Suppressor macrophage treated with lipopolysaccharide for 4 hours (primary cell): Measurements from ENCODE around the gene TAF4.

Source experiments
- DNase-seq: peaks from one replicate; pipeline ENCODE4 v3.0.0-alpha.2; 2020

The TAF4 gene

DNA sequence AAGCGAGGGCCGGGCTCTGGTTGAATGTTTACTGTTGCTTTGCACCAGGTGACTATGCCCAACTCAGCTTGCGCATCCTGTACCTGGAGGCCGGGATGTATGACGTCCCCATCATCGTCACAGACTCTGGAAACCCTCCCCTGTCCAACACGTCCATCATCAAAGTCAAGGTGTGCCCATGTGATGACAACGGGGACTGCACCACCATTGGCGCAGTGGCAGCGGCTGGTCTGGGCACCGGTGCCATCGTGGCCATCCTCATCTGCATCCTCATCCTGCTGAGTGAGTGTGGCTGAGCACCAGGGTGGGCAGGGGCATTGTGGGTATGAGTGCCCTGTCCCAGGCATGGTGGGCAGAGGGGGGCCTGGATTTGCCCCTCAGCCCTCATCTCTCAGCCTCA is 136.1 kb downstream of the TAF4 start:
- no peak for DNase-seq

DNA sequence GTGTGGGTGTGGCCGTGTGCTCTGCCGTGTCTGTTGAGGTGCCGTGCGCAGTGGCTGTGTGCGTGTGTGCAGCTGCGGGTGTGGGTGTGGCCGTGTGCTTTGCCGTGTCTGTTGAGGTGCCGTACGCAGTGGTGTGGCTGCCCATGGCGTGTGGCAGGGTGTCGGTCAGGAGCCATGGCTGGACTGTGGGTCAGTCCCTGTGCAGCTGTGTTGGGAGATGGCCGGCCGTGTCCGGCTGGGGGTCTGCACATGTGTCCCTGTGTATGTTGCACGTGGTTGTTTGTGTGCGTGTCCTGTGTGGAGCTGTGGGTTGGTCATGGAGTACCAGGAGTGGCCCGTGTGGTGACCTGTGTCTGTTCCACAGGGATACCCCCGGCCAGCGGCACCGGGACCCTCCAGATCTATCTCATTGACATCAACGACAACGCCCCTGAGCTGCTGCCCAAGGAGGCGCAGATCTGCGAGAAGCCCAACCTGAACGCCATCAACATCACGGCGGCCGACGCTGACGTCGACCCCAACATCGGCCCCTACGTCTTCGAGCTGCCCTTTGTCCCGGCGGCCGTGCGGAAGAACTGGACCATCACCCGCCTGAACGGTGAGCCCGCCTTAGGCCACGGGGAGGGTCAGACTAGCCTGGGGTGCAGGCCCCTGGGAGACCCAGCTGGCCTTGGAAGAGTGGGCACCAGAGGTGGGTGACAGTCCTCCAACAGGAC is 137.7 kb downstream of the TAF4 start:
- DNase-seq: no peak

DNA sequence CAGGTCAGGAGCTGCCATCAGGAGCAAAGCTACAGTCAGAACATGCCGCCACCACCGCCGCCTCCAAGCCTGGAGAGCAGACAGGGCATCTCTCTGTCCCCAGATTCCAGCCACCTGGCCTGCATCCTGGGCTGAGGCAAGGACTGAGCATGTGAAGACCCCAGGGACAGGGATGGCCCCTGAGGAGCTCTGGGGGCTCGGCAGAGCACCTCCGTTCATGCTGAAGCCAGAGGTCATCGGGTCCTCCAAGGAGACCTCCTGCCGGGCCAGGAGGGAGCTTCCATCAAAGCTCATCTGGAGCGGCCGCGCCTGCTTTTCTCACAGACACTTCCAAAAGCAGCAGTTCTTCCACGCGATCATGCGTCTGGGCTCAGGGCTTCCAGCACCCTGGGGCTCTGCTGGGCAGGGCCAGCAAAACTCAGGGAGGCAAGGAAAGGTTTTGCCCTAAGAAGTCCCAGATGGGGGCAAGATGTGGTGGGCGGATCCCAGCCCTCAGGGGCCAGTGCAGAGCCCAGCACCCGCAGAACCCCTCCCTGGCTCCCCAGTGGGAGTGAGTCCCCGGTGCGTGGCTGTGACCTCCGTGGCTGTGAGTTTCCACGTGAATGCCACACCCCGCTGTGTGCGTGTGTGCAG is 138.4 kb downstream of the TAF4 start:
- no peak for DNase-seq

DNA sequence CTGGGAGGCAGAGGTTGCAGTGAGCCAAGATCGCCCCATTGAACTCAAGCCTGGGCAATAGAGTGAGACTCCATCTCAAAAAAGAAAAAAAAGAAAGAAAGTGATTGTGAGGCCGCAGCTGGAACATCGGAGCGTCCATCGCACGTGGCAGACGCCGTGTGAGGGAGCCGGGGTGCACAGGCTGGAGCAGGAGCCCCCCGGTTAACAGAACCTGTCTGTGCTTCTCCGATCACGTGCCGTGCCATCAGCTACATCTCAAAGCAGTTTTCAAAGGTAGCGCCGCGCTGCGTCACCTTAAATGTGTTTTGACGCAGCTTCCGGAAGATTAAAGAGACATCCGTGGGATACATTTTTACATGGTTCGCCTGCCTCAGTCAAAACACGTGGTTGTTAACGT is 138.9 kb downstream of the TAF4 start:
- DNase-seq: no peak

DNA sequence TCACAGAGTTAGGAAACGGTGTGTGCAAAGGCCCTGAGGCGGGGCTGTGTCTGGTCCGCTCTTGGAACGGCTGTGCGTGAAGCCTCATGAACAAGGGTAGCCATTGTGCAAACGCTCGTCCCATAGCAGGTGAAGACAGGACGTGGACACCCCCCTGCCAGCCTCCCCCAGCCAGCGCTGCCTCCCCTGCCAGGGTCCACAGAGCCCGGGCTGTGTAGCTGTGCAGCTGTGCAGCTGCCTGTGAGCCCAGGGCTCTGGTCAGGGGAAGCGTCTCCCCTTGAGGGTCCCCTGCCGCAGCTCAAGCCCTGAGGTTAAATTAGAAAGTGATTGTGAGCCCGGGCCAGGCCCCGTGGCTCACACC is 139.4 kb downstream of the TAF4 start:
- no peak for DNase-seq

DNA sequence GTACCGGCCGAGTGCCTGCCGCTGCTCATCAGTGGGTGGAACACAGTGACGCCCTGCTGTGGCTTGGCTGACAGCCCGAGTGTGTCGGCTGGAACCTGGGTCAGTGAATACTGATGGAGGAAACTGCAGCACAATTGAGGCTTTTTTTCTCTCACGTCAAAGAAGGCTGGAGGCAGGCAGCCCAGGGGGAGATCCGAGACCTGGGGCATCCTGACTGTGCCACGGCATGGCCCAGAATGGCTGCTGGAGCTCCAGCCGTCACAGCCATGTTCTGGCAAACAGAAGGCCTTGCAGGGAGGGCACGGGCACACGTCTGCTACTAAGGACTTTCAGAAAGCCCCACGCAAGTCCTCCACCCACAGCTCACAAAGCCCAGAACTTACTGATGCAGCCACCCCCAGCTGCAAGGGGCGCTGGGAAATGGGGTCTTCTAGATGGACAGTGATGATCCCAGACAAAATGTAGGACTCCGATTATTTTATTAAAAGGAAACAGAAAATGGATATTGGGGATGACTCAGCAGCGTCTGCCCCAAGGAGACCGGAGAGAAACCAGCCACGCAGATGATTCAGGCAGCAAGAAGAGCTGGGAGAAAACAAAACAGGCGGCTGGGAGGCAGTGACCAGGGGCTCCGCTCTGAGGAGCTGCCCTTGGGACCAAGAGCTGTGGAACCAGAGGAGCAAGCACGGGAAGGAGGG is 140.0 kb downstream of the TAF4 start:
- DNase-seq: no peak

DNA sequence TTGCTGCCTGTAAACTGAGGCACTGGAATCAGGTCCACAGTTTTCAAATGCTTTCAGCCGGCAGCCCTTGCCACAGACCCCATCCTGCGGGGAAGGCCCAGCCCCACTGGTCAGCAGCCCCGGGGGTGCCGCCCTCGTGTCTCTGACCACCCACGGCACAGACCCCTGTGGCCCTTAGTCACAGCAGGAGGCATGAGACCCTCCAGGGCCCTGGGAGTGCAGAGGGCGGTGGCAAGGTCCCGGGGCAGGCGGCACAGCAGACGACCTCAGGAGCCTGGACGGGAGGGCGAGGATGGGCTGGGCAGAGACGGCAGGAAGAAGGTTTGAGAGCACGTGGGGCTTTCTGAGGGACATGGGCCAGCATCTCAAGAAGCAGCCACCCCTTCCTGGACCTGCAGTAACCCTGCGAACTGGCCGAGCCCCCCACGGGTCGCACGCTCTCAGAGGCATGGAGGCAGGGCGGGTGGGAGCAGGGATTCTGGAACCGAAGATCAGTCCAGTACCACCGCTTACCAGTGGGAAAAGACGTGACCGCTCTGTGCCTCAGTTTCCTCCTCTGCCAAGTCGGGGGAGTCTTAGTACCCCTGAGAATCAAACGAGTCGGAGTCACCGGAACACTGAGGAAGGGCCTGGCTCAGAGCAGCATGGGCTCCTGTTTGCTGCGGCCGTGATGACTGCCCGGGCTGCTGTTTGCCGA is 140.7 kb downstream of the TAF4 start:
- no peak for DNase-seq
